Body of pancreas (tissue), 4 donors: ENCODE measurements around the gene ASIP. TPM values are rescaled to one million over a fixed set of nuclear protein-coding genes. Genes with fewer than 3 reads are reported as not detected.
"Not testable (repeated sequence)": the region's sequence is repeated elsewhere in the genome, so short reads cannot be mapped to it uniquely, and the experiment has no call there.

Source experiments
- ATAC-seq: fragments of 150-250 bp; one replicate; pipeline ENCODE4 v1.9.1; 2016
- DNase-seq, 4 donors: peaks; one replicate each; pipeline ENCODE4 v3.0.0-alpha.2; 2019
- H3K27ac ChIP-seq, 4 donors: fragments of 200-600 bp; sonication (generic); 1 replicate in 3 of 4; 2 replicates in 1 of 4; pipeline versions ENCODE4 v1.5.1 to v1.6.1; 2016 to 2019; ENCODE audit warnings: mild to moderate bottlenecking in 1 of 4, mixed read lengths in 1 of 4, moderate library complexity in 1 of 4
- H3K27me3 ChIP-seq, 2 donors: fragments of 200-600 bp; sonication (generic); one replicate each; pipeline ENCODE4 v1.6.0; 2016; ENCODE audit warnings: mild to moderate bottlenecking in 1 of 2
- H3K36me3 ChIP-seq, 2 donors: fragments of 200-600 bp; sonication (generic); replicated peaks in 1 of 2; 2 replicates each; pipeline ENCODE4 v1.5.1; 2016; ENCODE audit warnings: low read depth in 2 of 2; ENCODE audit not compliant: insufficient read depth in 1 of 2
- H3K4me1 ChIP-seq: fragments of 200-600 bp; sonication (generic); one replicate; pipeline ENCODE4 v1.6.0; 2016
- H3K4me3 ChIP-seq, 2 donors: fragments of 200-600 bp; sonication (generic); 1 replicate in 1 of 2; 2 replicates in 1 of 2; pipeline ENCODE4 v1.5.1; 2016 to 2019
- H3K9me3 ChIP-seq, 3 donors: fragments of 200-600 bp; sonication (generic); 1 replicate in 2 of 3; 2 replicates in 1 of 3; pipeline ENCODE4 v1.5.1; 2016
- POLR2A ChIP-seq, 3 donors: fragments of 450-650 bp; IDR thresholded peaks; one replicate each; pipeline ENCODE4 v1.6.1; 2016; ENCODE audit warnings: antibody characterized with exemption in 3 of 3, mild to moderate bottlenecking in 2 of 3
- WGBS, 2 donors: methylation state at CpG; one replicate each; pipeline ENCODE4 v1.1.5; 2017; 5-methylcytosine and 5-hydroxymethylcytosine counted together
- intact Hi-C: fragments of 100-400 bp; cut with DNase I; formaldehyde crosslinking; loops from one replicate; pipeline ENCODE4 v1.15.1; 2023
- total RNA-seq, 2 donors: library from RNA; depleted of rRNA; stranded (reverse); fragments of >200 nt; gene quantifications; one replicate each; pipeline ENCODE4 v1.1.0, GENCODE V29; 2016
- TF ChIP-seq, protein P1 (sequence below), 7 experiments: fragments of 450-650 bp in 4 of 7; fragments of 200-600 bp in 3 of 7; sonication (generic) in 3 of 7; IDR thresholded peaks; one replicate each; pipeline ENCODE4 v1.5.1; 2016 to 2019; ENCODE audit warnings: antibody characterized with exemption in 7 of 7

ASIP gene
- total RNA-seq, 2 donors from 2014 or later: not detected

DNA sequence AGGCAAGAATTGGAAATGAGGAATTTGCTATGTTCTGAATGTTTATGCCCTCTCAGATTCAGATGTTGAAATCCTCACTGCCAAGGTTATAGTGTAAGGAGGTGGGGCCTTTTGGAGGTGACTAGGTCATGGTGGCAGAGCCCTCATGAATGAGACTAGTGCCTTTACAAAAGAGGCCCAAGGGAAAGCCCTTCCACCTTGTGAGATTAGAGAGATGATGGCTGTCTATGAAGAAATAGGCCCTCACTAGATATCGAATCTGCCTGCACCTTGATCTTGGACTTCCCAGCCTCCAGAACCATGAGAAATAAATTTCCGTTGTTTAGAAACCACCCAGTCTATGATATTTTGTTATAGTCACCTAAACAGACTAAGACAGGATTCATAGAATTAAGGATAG, 10.4 kb downstream of the ASIP start:
- no peak overlapping the region for H3K27ac ChIP-seq
- TF ChIP-seq, protein P1, sequence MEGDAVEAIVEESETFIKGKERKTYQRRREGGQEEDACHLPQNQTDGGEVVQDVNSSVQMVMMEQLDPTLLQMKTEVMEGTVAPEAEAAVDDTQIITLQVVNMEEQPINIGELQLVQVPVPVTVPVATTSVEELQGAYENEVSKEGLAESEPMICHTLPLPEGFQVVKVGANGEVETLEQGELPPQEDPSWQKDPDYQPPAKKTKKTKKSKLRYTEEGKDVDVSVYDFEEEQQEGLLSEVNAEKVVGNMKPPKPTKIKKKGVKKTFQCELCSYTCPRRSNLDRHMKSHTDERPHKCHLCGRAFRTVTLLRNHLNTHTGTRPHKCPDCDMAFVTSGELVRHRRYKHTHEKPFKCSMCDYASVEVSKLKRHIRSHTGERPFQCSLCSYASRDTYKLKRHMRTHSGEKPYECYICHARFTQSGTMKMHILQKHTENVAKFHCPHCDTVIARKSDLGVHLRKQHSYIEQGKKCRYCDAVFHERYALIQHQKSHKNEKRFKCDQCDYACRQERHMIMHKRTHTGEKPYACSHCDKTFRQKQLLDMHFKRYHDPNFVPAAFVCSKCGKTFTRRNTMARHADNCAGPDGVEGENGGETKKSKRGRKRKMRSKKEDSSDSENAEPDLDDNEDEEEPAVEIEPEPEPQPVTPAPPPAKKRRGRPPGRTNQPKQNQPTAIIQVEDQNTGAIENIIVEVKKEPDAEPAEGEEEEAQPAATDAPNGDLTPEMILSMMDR (IDR thresholded peaks at IDR 0.05): no peak
- no peak for TF ChIP-seq POLR2A (IDR thresholded peaks at IDR 0.05)
- H3K9me3 ChIP-seq: no peaks in the 10 kb centered on the region
- no peaks in the 10 kb centered on the region for H3K4me1 ChIP-seq
- 92 to 98% methylated on average over 2 of the region's 2 CpGs for WGBS, 2 donors
- DNase-seq (no peak), ATAC-seq (no peak)
- H3K4me3 ChIP-seq: no peak overlapping the region
- no peaks in the 10 kb centered on the region for H3K27me3 ChIP-seq
- no peaks in the 10 kb centered on the region for H3K36me3 ChIP-seq
- intact Hi-C loops: no loop called here

DNA sequence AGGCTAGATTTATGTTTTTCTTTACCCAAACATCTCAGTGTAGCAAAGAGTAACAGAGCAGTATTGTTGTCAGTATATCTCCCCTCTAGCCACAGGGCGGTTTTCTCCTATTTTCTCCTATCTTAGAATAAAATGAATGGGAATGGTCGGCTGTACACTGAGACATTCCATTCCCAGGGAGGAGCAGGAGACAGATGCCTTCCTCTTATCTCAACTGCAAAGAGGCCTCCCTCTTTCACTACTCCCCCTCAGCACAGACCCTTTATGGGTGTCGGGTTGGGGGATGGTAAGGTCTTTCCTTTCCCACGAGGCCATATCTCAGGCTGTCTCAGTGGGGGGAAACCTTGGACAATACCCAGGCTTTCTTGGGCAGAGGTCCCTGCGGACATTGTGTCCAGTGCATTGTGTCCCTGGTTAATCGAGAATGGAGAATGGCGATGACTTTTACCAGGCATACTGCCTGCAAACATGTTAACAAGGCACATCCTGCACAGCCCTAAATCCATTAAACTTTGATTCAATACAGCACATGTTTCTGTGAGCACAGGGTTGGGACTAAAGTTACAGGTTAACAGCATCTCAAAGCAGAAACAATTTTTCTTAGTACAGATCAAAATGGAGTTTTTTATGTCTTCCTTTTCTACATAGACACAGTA, 11.3 kb downstream of the ASIP start:
- intact Hi-C loops, H3K9me3 ChIP-seq, H3K4me1 ChIP-seq, H3K36me3 ChIP-seq, DNase-seq, H3K27ac ChIP-seq, H3K27me3 ChIP-seq, ATAC-seq, H3K4me3 ChIP-seq: not testable (repeated sequence)
- 58 to 69% methylated on average over 7 of the region's 7 CpGs for WGBS, 2 donors

DNA sequence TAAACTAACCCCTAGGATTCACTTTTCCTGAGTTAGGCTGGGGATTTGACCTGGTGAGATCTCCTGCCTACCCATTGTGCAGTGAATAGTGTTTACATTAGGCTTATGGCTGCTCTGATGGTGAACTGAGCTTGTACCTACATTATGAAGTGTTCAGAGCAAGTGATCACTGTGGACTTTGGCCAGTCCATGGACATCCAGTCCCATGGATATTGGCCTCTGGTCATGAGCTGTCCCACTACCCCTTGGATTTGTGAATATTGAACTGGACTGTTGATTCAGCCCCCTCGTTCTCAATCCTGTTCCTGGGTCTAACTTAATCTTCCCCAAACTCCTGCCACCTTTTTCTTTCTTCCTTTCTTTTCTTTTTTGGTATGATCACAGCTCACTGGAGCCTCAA, 13.8 kb downstream of the ASIP start:
- no peak for TF ChIP-seq POLR2A (IDR thresholded peaks at IDR 0.05)
- TF ChIP-seq, protein P1 (IDR thresholded peaks at IDR 0.05): no peak
- no peak overlapping the region for H3K4me3 ChIP-seq
- H3K27ac ChIP-seq: no peak overlapping the region
- DNase-seq (no peak), ATAC-seq (no peak)
- intact Hi-C loops: no loop called here
- H3K36me3 ChIP-seq: no peaks in the 10 kb centered on the region
- H3K27me3 ChIP-seq: no peaks in the 10 kb centered on the region
- no peaks in the 10 kb centered on the region for H3K4me1 ChIP-seq
- 41 to 64% methylated on average over 1 of the region's 1 CpG for WGBS, 2 donors
- H3K9me3 ChIP-seq: no peaks in the 10 kb centered on the region

DNA sequence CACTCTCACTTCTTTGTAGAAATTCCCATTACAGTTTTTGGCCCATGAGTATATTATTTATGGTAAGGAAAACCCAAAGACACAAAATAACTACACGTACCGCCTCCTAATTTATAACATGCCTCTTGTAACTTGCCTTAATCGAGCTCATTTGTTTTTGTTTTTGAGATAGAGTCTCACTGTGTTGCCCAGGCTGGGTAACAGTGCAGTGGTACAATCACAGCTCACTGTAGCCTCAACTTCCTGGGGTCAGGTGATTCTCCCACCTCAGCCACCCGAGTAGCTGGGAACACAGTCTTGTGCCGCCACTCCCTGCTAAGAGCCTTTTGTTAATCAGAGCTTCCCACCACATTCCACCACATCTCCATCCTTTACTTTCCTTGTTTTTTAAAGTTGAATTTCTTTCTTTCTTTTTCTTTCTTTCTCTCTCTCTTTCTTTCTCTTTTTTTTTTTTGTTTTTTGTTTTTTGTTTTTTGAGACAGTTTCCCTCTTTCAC, 15.5 kb downstream of the ASIP start:
- Histone ChIP-seq H3K4me3 (no peak overlapping the region), H3K27me3 (no peaks in the 10 kb centered on the region), H3K9me3 (no peaks in the 10 kb centered on the region), H3K4me1 (no peaks in the 10 kb centered on the region), H3K36me3 (no peaks in the 10 kb centered on the region), H3K27ac (no peak overlapping the region)
- 81 to 88% methylated on average over 5 of the region's 5 CpGs for WGBS, 2 donors
- intact Hi-C loops: no loop called here
- TF ChIP-seq, protein P1 (IDR thresholded peaks at IDR 0.05): no peak
- no peak for TF ChIP-seq POLR2A (IDR thresholded peaks at IDR 0.05)
- ATAC-seq (no peak), DNase-seq (no peak)

DNA sequence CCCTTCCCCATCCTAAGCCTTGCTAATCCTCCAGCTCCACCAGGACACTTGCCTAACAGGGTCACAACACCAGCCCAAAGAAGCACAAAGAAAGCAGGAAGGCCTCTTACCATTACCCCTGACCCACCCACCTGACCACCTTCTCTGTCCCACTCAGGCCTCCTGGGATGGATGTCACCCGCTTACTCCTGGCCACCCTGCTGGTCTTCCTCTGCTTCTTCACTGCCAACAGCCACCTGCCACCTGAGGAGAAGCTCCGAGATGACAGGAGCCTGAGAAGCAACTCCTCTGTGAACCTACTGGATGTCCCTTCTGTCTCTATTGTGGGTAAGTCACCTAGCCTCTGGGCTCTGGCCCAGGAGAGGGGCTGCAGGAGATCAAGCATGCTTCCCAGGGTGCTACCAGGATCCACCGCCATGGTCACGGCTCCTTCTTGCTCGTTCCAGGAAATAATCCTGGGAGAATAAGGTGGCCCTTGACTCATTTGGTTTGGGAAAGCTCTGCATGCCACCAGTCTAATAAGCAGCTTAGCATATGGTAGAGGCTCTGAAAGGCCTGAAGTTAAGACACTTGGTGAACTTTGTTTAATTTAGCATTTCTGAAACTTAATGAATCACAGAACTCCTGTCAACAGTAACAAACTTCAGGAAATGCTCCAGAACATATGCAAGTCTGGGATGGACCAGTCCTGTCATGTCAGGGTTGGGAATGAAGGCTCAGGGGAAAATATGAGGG, 19.2 kb downstream of the ASIP start:
- intact Hi-C loops: no loop called here
- no peak overlapping the region for H3K27ac ChIP-seq
- H3K4me1 ChIP-seq: no peaks in the 10 kb centered on the region
- H3K36me3 ChIP-seq: no peaks in the 10 kb centered on the region
- DNase-seq (no peak), ATAC-seq (no peak)
- no peaks in the 10 kb centered on the region for H3K9me3 ChIP-seq
- WGBS, 2 donors: 87 to 92% methylated on average over 2 to 5 of the region's 5 CpGs
- TF ChIP-seq POLR2A (IDR thresholded peaks at IDR 0.05): no peak
- TF ChIP-seq, protein P1 (IDR thresholded peaks at IDR 0.05): no peak
- no peaks in the 10 kb centered on the region for H3K27me3 ChIP-seq
- no peak overlapping the region for H3K4me3 ChIP-seq
